GM20000 (cell line): ENCODE results near the gene SPRR1A.

Experiments
- DNase-seq: peaks from one replicate; pipeline ENCODE4 v3.0.0; 2012; ENCODE audit warnings: low spot score
- CTCF ChIP-seq: IDR thresholded peaks from 2 replicates; pipeline ENCODE4 v1.5.1; 2012; ENCODE audit warnings: mild to moderate bottlenecking, control low read depth; ENCODE audit errors: extremely low read depth, missing control alignments

Gene SPRR1A

GRCh38 chr1:152983743-152984142, at the start of gene SPRR1A:
Gene SPRR1A, plus strand, starts transcription at chr1:152984081. Its CDS starts 1,150 bp downstream, at chr1:152985231.
- TF ChIP-seq CTCF: no peak
- no peak for DNase-seq

GRCh38 chr1:152940614-152941013, 43.3 kb upstream of the SPRR1A start:
- TF ChIP-seq CTCF: no peak

GRCh38 chr1:152941037-152941711, 42.7 kb upstream of the SPRR1A start:
- TF ChIP-seq CTCF: no peak
- DNase-seq: no peak

More at GRCh38 chr1:152940614-152941013, 43.3 kb upstream of the SPRR1A start:
- DNase-seq: no peak

- DNase-seq: no peak
- no peak for TF ChIP-seq CTCF
Observed at GRCh38 chr1:152942161-152942560, 41.7 kb upstream of the SPRR1A start.

GRCh38 chr1:152946248-152946647, 37.6 kb upstream of the SPRR1A start:
- TF ChIP-seq CTCF: no peak
- no peak for DNase-seq

GRCh38 chr1:152946651-152947256, 37.1 kb upstream of the SPRR1A start, which contains the start of gene SPRR5:
Gene SPRR5, plus strand, starts transcription at chr1:152947206. Its CDS starts 1,349 bp downstream, at chr1:152948555.
- no peak for TF ChIP-seq CTCF
- no peak for DNase-seq

- DNase-seq: no peak
- no peak for TF ChIP-seq CTCF
Observed at GRCh38 chr1:152951711-152952110, 32.2 kb upstream of the SPRR1A start.
